Thyroid gland (tissue), 4 donors: Measurements from ENCODE around the gene ZNF385C.

Source experiments
- CTCF ChIP-seq, 6 experiments: fragments of 200-600 bp in 3 of 6; fragments of 450-650 bp in 3 of 6; sonication (generic) in 3 of 6; IDR thresholded peaks; one replicate each; pipeline ENCODE4 v1.5.1; 2016 to 2019; ENCODE audit warnings: antibody characterized with exemption in 6 of 6, mild to moderate bottlenecking in 2 of 6, inconsistent platforms in 1 of 6, moderate library complexity in 1 of 6
- POLR2A ChIP-seq, 2 donors: fragments of 450-650 bp; IDR thresholded peaks; one replicate each; pipeline ENCODE4 v1.6.1; 2017; ENCODE audit warnings: antibody characterized with exemption in 2 of 2, mild to moderate bottlenecking in 2 of 2, moderate library complexity in 1 of 2

- no peak for TF ChIP-seq CTCF (IDR thresholded peaks at IDR 0.05)
- no peak for TF ChIP-seq POLR2A (IDR thresholded peaks at IDR 0.05)
Observed at GRCh38 chr17:42055496-42055895, 42.8 kb downstream of the ZNF385C start.
